SIG-M5 treated with dmso at 0.1 percent for 504 hours (cell line): Measurements from ENCODE around the gene SH3RF2.

Experiments
- DNase-seq: peaks from one replicate; lab custom pipeline; 2025; ENCODE audit not compliant: unreplicated experiment; lab: John Stamatoyannopoulos, UW

The SH3RF2 gene

DNA sequence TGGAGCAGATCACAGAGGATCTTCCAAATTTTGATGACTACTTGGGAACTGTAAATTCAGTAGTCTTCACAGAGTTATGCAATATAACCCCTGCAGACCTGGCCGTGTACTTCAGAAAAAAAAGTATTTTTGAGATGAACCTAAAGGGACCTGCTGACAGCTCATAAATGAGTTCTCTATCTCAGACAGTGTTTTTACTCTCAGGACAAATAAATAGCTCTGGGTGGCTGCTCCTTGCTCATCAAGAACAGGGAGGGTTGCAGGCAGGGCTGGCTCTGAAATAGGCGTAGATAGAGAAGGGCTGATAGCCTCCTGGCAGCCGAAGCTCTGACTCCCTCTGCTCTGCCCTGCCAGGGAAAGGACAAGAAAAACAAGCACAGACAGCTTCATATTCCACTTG is 104.1 kb downstream of the SH3RF2 start:
- DNase-seq, result peak; percentile 9

DNA sequence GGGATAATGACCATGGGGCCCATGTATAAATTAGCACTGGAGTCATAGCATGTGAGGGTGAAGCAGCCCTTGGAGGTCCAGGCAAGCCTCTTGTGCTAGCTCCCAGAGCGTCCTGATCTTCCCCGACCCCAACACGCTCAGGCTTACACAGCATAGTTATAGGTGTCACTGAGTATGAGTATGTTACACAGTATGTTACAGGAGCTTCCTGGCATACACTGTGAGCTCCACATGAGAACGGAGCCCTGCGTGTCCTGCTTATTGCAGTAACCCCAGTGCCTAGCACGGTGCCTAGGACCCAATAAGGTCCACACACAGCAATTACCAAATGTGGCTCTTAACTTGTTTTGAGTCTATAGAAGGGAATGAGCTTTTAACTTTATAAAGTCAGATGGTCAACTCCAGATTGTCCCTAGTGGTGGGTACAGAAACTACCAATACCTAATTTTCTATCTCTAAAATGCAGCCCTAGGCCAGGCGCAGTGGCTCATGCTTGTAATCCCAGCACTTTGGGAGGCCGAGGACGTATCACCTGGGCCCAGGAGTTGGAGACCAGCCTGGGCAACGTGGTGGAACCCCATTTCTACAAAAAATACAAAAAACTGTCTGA is 104.9 kb downstream of the SH3RF2 start:
- DNase-seq, result peak; percentile 21

DNA sequence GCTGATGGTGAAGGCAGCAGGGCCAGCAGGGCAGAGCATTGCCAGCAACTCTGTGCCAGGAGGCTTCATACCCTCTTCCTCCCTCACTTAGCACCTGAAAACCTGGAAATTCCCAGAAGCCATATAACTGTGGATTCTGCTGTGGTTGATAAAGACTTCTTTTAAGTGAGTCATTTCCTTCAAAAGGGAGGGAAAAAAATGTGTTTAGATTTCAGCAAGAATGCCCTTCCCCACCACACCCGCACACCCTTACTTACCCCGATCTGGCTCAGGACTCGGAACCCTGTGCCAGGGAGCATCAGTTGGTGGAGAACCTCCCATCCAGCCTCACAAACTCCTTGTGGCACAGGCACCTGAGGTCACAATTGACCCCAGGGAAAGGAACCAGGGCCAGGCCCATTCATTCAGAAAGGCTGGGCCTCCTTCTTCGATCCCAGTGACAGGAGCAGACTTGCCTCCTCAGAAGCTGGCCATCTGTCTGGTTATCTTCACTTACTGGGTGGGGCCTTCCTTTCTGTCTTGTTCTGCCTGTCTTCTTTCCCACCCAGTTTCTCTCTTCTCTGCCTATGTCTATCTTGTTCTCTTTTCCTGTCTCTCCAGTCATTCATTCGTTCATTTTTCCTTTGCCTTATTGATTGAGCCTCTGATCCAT is 106.4 kb downstream of the SH3RF2 start:
- DNase-seq, result no peak

DNA sequence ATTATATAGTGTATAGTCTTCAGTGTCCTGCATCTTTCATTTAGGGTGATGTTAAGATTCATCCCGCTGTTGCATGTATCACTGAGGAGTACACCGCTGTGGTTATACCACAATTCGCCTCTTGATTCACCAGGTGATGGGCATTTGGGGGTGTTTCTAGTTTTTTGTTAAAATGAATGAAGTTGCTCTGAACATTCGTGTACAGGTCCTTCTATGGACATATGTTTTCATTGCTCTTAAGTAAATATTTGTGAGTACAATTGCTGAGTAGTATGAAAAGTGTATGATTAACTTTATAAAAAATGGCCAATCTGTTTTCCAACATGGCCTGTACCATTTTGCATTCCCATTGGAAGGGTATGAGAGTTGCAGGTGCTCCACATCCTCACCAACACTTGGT is 107.3 kb downstream of the SH3RF2 start:
- DNase-seq, result no peak

DNA sequence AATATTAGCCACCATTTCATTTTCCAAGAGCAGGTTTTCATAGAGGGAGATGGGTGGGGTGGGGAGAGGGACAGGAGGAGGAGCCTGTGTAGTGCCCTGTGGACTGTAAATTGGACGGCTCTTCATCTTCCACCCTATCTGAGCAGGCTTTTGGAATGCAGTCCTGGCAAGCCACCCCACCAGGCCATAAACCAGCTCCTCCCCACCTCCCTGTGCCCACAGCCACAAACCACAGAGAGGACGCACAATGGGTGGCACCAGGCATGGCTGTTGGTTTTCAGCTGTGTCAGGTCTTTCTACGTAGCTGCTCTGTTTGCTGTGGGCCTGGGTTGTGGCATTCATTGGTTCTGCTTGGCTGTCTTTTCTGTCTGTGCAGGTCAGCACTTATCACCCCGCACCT is 111.0 kb downstream of the SH3RF2 start:
- DNase-seq, result no peak

DNA sequence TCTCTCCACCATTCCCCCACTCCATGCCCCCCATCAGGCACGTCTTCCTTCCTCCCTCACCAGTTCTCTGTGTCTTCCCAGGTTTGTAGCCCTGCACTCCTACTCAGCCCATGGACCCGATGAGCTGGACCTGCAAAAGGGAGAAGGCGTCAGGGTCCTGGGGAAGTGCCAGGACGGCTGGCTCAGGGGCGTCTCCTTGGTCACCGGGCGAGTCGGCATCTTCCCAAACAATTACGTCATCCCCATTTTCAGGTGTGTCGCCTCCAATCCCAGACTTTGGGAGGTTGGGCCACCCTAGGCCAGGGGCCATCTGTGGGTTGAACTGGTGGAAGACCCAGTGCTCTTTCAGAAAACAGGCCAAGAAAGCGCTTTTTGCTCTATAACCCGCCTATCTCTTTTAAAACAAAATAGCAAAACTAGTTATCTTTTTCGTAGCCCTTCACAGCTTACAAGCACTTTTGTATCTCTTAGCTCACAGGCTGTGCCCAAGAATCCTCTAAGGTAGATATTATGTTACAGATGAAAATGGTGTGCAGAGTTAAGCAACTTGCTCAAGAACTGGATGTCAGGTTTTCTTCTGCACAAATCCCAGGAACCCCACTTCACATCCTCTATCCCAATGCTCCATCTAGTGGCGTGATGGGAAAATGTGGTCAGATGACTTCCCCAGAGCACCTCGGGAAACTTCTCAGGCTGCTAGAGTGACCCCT is 112.8 kb downstream of the SH3RF2 start:
- DNase-seq, result peak; percentile 70

DNA sequence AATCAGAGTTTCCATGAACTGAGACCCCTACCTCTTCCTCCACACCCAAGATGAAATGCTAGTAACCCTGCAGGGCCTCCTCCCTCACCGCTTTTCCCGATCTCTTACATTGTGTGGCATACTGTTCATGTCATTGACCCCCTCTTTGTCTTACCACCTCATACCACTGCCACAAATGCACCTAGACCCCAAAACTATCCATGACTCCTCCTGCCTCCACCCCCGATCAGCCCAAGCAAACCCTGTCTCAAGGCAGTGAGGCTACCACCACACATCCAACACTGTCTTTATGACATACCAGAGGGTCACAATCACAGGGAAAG is 113.3 kb downstream of the SH3RF2 start:
- no peak for DNase-seq

DNA sequence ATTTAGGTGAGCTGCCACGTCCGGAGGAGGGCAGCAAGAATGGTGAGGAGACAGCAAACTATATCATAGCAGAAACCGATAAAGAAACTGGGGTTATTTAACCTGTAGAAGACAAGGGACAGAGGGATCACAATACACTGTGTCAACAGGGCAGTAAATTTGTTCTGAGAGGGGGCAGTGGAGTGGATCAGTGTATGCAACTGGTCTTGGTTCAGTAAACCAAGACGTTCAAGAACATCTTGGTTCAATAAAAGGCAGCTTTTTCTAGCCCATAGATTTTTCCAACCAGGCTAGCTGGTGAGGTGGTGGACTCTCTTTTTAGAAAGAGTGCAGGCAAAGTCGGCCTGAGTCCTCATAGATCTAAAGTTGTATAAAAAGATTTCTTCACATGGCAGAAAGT is 113.7 kb downstream of the SH3RF2 start:
- DNase-seq, result no peak

DNA sequence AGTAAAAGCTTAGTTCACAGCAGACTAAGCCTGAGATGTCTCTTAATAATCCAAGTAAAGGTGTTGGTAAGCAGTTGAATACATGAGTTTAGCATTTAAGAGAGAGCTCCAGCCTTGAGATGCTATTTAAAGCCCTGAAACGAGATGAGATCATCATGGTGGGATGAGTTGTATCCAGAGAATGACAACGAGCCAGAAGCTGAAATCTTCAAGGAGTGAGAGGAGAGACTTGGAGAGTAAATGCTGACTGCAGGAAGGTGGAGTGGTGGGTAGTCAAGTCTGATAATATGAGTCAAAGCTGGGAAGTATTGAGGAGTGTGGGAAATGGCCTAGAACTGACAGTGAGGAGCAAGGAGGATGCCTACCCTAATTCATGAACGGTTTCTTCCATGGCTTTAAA is 115.3 kb downstream of the SH3RF2 start:
- DNase-seq, result no peak

DNA sequence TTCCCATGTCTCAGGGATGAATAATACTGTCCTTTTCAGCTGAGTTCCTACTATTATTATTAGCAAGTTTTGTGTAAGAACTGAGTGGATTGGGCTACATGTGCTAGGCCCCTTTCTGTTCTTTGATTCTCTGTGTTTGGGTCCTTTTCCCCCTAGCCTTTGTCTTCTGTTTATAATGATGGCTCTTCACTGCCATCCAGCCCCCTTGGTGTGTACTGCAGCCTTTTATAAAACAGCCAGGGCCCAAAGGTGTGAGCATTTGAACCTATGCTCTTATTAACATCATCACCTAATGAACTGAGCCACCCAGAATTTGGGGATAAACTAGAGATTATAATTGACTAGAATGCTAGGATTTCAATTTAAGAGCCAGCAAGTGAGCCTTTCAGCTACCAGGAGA is 116.4 kb downstream of the SH3RF2 start:
- peak; percentile 25 for DNase-seq

DNA sequence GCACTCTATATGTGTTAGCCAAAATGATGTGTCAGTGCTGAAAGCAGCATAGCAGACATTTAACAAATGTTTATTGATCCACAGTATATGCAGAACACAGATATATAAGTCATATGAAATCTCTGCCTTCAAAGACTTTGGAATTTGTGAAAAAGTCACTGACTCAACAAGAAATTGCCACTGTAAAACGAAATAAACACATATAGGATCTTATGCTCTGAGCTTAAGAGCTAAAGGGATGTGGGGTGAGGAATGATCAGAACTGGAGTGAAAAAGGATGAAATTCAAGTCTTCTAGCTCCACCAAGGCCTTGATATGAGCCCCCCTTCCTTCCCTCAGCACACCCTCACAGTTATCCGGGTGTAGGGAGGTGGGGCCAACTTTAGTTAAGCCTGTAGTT is 119.1 kb downstream of the SH3RF2 start:
- no peak for DNase-seq

DNA sequence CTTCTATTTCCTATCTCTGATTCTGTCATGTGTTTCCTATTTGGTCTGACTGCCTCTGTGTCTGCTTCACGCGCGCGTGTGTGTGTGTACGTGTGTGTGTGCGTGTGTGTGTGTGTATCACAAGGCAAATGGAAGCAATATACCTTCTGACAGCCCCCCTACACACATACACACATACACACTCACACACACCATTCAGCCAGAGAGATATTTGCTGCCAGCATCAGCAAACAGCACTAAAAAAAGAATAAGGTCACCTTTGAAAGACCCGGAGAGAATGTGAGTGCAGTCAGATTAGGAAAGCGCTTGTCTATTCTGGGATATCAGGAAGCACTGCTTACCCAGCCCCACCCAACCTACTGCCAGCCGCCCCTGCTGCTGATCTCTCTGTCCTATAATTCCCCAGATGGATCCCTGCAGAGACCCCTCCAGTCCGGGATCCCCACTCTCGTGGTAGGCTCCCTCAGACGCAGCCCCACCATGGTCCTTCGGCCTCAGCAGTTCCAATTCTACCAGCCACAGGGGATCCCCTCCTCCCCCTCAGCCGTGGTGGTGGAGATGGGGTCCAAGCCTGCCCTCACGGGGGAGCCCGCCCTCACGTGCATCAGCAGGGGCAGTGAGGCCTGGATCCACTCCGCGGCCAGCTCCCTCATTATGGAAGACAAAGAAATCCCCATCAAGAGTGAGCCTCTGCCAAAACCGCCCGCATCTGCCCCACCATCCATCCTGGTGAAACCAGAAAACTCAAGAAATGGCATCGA is 123.3 kb downstream of the SH3RF2 start:
- DNase-seq, result no peak

DNA sequence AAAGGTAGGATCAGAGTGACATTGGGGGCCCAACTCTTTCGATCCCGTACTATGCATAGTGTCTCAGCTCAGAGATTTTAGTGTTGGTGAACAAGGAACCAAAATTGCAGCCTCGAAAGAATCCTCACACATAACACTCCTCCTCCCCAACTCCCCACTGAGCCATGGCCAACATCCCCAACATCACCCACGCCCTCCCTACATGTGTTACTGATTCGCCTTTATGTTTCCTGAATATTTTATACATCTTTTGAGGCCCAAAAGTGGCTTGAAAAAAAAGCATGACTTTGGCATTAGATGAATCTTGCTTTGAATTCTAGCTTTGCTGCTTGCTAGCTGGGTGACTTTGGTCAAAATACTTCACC is 123.8 kb downstream of the SH3RF2 start:
- DNase-seq, result no peak

DNA sequence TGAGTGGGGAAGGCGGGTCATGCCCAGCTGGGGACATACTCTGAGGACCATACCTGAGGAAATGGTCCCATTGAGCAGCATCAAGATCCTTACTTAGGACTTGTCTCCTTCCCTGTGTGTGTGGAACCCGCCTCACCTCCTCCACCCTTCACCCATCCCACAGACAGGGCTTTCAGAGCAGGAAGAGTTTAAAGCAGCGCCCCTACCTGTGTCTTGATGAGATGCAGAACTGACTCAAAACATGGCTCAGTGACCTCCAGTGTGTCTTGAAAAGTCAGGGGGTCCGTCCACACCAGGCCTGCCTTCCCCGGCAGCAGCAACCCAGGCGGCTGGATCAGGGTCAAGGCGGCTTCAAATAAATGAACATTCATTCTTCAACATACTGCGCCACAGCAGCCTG is 130.6 kb downstream of the SH3RF2 start:
- no peak for DNase-seq

DNA sequence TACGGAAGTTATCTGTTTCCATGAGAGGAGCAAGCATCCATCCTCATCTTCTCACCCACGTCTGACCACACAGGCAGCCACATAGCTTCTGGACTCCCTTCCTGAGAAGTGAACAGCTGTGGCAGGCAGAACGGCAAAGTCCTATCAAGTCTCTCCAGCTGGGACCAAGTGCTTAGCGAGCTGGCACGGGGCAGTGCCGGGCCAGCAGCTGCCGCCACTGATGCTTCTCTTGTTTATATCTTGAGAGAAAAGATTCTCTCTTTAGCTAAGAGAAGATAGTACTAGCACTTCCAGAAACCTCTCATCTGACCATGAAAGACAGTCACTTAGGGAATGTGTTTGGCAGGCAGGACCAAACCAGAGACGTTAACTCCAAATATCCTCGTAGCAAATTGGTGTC is 131.8 kb downstream of the SH3RF2 start:
- no peak for DNase-seq

DNA sequence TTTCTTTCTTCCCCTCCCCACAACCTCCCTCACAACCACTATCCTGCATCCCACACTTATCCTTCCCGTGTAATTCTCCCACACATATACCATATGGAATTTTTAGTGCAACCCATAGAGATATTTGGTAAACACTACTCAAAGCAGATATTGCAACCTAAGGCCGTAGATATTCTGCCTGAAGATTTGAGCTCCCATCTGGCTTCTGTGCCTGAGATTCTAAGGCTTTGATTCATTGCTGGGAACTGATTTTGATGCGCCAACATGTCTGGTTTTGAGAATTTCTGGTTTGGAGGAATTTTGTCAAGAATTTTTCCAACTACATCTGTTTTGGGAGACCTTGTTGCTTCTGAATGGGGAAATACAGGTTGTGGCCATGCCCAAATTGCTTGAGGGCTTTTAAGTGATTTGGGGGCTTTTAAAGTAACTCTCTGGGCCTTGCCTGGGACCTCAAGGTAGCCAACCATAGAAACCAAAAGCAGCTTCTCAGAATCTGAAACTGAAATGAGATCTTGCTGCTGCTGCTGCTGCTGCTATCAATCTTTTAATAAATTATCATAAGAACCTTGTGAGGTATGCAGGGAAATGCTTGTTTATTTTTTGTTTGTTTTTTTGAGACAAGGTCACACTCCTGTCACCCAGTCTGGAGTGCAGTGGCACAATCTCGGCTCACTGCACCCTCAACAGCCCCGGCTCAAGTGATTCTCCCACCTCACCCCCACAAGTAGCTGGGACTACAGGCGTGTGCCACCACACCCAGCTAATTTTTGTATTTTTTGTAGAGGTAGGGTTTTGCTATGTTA is 132.8 kb downstream of the SH3RF2 start:
- no peak for DNase-seq

DNA sequence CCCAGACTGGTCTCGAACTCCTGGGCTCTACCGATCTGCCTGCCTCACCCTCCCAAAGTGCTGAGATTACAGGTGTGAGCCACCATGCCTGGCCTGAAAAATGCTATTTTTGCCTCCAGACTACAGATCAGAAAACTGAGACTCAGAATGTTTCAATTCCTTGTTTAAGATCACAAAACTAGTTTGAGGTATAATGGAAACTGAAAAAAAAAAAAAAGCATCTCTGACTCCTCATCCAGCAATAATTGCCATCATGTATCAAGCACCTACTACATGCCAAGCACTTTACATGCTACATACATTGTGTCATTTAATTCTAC is 133.4 kb downstream of the SH3RF2 start:
- no peak for DNase-seq

DNA sequence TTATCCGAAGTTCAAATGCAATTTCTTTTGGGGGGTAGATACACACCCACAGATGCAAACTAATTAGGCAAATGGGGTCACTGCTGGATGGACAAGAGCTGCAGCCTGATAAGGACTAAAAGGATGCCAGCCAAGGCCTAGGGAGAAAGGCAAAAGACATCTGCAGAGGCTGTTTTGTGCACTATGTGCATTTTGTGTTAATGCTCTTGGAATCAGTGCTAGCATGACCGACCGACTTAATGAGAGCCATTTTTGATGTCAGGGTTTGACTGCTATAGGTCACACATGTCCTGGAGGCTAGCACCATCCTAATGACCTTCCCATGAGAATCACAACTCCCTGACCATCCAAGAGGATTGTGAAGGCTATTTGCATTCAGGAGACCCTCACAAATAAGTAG is 134.4 kb downstream of the SH3RF2 start:
- DNase-seq, result no peak

DNA sequence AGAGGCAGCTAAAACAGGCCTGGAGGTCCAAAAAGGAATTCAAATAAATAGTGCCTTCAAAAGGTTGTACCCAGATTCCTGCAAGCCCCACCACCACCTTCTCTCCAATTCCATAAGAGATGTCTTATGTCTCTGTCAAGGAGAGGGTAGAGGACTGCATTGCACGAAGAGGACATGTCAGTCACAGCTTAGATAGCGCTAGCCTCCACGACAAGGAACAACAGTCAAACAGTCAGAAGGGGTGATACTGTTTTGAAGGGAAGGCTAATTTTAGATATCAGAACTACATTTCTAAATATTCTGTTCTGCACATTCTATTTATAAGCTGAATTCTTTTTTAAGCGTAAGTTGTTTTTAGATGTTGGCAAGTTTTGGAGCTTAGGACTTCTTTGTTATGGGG is 134.8 kb downstream of the SH3RF2 start:
- no peak for DNase-seq

DNA sequence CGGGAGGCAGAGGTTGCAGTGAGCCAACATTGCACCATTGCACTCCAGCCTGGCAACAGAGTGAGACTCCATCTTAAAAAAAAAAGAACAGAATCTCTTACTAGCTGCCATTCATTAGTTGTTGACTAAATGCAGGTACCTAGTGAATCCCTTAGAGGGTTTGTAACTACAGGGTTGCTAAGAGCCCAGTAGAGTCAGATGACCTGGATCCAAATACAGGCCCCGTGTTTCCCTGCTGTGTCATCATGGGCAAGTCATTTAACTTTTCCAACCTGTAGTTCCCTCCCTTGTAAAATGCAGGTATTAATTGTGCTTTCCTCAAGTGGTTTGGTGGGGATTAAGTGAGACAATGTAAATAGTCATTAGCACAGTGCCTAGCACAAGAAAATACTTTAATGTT is 136.2 kb downstream of the SH3RF2 start:
- no peak for DNase-seq

DNA sequence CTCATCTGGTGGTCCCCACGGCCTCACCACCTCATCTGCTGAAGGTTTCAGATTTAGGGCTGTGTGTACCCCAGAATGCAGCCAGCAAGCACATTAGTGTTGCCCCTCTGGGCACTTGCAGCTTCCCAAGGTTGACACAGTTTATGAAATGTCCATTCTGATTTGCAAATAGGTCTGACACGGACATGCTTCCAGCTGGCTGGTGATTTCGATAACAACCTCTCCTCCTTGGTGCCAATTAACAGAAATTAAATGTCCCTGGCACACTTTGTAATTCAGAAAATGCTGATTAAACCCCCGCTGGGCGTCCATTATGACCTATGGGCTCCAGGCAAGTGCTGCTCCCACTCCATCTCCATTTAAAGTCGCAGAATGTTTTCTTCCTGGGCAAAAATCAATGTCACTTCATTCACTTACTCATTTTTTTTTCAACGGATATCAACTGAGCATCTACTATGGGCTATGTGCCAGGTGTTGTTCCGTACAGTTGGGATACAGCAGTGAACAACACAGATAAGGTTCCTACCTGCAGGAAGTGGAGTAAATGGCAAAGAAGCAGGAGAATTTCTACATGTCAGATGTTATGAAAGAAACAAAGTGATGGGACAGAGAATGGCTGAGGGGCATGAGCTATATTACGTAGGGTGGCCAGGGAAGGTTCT is 137.0 kb downstream of the SH3RF2 start:
- DNase-seq, result no peak
